ENCODE data around the gene TBL3. TPM values are rescaled to one million over a fixed set of nuclear protein-coding genes. Genes with fewer than 3 reads are reported as not detected.
"Not testable (repeated sequence)": the region's sequence is repeated elsewhere in the genome, so short reads cannot be mapped to it uniquely, and the experiment has no call there.

Gene TBL3
- total and polyA plus RNA-seq, 9 donors: 23.9 to 32.9 (median 30.5) TPM

GRCh38 chr16:1953734-1954133 is 18.1 kb upstream of the TBL3 start:
- no peak for DNase-seq
- peak overlapping the region; percentile 14 for H3K4me3 ChIP-seq (ENCODE audit: low read length)

GRCh38 chr16:1957434-1958142 is 14.3 kb upstream of the TBL3 start:
- H3K27me3 ChIP-seq (ENCODE audit: control insufficient read depth, insufficient read depth, low read length); H3K9me3 ChIP-seq (replicated peaks; ENCODE audit: control insufficient read depth, low read depth, low read length); H3K4me3 ChIP-seq (ENCODE audit: low read length); DNase-seq; H3K27ac ChIP-seq (ENCODE audit: low read length): not testable (repeated sequence)
- Histone ChIP-seq H3K4me1 (ENCODE audit: control insufficient read depth, insufficient read depth, low read length) (peaks cover 39% of the 10 kb centered on the region), H3K36me3 (ENCODE audit: control insufficient read depth, insufficient read depth, low read length) (peaks cover 19% of the 10 kb centered on the region)
- 81% methylated on average over 15 of the region's 22 CpGs for WGBS (ENCODE audit: insufficient coverage)

More at GRCh38 chr16:1953734-1954133, 18.1 kb upstream of the TBL3 start:
- peaks cover 35% of the 10 kb centered on the region for H3K4me1 ChIP-seq (ENCODE audit: control insufficient read depth, insufficient read depth, low read length)
- peak overlapping the region; percentile 74 for H3K27ac ChIP-seq (ENCODE audit: low read length)
- no peaks in the 10 kb centered on the region for H3K9me3 ChIP-seq (replicated peaks; ENCODE audit: control insufficient read depth, low read depth, low read length)
- no peaks in the 10 kb centered on the region for H3K36me3 ChIP-seq (ENCODE audit: control insufficient read depth, insufficient read depth, low read length)
- no peaks in the 10 kb centered on the region for H3K27me3 ChIP-seq (ENCODE audit: control insufficient read depth, insufficient read depth, low read length)
- 83% methylated on average over 22 of the region's 22 CpGs for WGBS (ENCODE audit: insufficient coverage)

GRCh38 chr16:1958143-1958491 is 13.7 kb upstream of the TBL3 start:
- not testable (repeated sequence) for H3K9me3 ChIP-seq (replicated peaks; ENCODE audit: control insufficient read depth, low read depth, low read length); H3K27ac ChIP-seq (ENCODE audit: low read length); DNase-seq; H3K4me3 ChIP-seq (ENCODE audit: low read length); H3K27me3 ChIP-seq (ENCODE audit: control insufficient read depth, insufficient read depth, low read length)
- H3K36me3 ChIP-seq (ENCODE audit: control insufficient read depth, insufficient read depth, low read length): peaks cover 24% of the 10 kb centered on the region
- H3K4me1 ChIP-seq (ENCODE audit: control insufficient read depth, insufficient read depth, low read length): peaks cover 41% of the 10 kb centered on the region
- WGBS (ENCODE audit: insufficient coverage): 65% methylated on average over 23 of the region's 30 CpGs

- peaks cover 27% of the 10 kb centered on the region for H3K36me3 ChIP-seq (ENCODE audit: control insufficient read depth, insufficient read depth, low read length)
- H3K9me3 ChIP-seq (replicated peaks; ENCODE audit: control insufficient read depth, low read depth, low read length): no peaks in the 10 kb centered on the region
- no peak for DNase-seq
- peak overlapping the region; percentile 59 for H3K27ac ChIP-seq (ENCODE audit: low read length)
- no peaks in the 10 kb centered on the region for H3K27me3 ChIP-seq (ENCODE audit: control insufficient read depth, insufficient read depth, low read length)
- H3K4me3 ChIP-seq (ENCODE audit: low read length): peak overlapping the region; percentile 15
- WGBS (ENCODE audit: insufficient coverage): 29% methylated on average over 11 of the region's 14 CpGs
- H3K4me1 ChIP-seq (ENCODE audit: control insufficient read depth, insufficient read depth, low read length): peaks cover 44% of the 10 kb centered on the region
These were observed 13.1 kb upstream of the TBL3 start for GRCh38 chr16:1958715-1959268.

GRCh38 chr16:1959269-1960039 is 12.4 kb upstream of the TBL3 start, which contains the start of gene NDUFB10:
Gene NDUFB10, plus strand, starts transcription at chr16:1959538. Its CDS starts 87 bp downstream, at chr16:1959625.
- WGBS (ENCODE audit: insufficient coverage): under 1% methylated on average over 77 of the region's 79 CpGs
- Histone ChIP-seq H3K4me1 (ENCODE audit: control insufficient read depth, insufficient read depth, low read length) (peaks cover 39% of the 10 kb centered on the region), H3K27ac (ENCODE audit: low read length) (peak within 1 kb of the TSS; percentile 59), H3K27me3 (ENCODE audit: control insufficient read depth, insufficient read depth, low read length) (no peaks in the 10 kb centered on the region), H3K9me3 (replicated peaks; ENCODE audit: control insufficient read depth, low read depth, low read length) (no peaks in the 10 kb centered on the region), H3K36me3 (ENCODE audit: control insufficient read depth, insufficient read depth, low read length) (peaks cover 27% of the 10 kb centered on the region), H3K4me3 (ENCODE audit: low read length) (peak within 1 kb of the TSS; percentile 79)
- DNase-seq: peak; percentile 94

GRCh38 chr16:1960665-1961630 is 10.9 kb upstream of the TBL3 start:
- no peaks in the 10 kb centered on the region for H3K9me3 ChIP-seq (replicated peaks; ENCODE audit: control insufficient read depth, low read depth, low read length)
- WGBS (ENCODE audit: insufficient coverage): 49% methylated on average over 16 of the region's 20 CpGs
- H3K4me3 ChIP-seq (ENCODE audit: low read length): peak overlapping the region; percentile 0
- peaks cover 32% of the 10 kb centered on the region for H3K36me3 ChIP-seq (ENCODE audit: control insufficient read depth, insufficient read depth, low read length)
- no peak overlapping the region for H3K27ac ChIP-seq (ENCODE audit: low read length)
- DNase-seq: no peak
- H3K27me3 ChIP-seq (ENCODE audit: control insufficient read depth, insufficient read depth, low read length): no peaks in the 10 kb centered on the region
- peaks cover 41% of the 10 kb centered on the region for H3K4me1 ChIP-seq (ENCODE audit: control insufficient read depth, insufficient read depth, low read length)

GRCh38 chr16:1961651-1962067 is 10.2 kb upstream of the TBL3 start:
- Histone ChIP-seq H3K27ac (ENCODE audit: low read length) (no peak overlapping the region), H3K4me1 (ENCODE audit: control insufficient read depth, insufficient read depth, low read length) (peaks cover 42% of the 10 kb centered on the region), H3K4me3 (ENCODE audit: low read length) (no peak overlapping the region), H3K9me3 (replicated peaks; ENCODE audit: control insufficient read depth, low read depth, low read length) (no peaks in the 10 kb centered on the region), H3K27me3 (ENCODE audit: control insufficient read depth, insufficient read depth, low read length) (no peaks in the 10 kb centered on the region), H3K36me3 (ENCODE audit: control insufficient read depth, insufficient read depth, low read length) (peaks cover 33% of the 10 kb centered on the region)
- 50% methylated on average over 3 of the region's 6 CpGs for WGBS (ENCODE audit: insufficient coverage)
- DNase-seq: no peak

GRCh38 chr16:1962161-1963153 is 9.4 kb upstream of the TBL3 start:
- not testable (repeated sequence) for H3K27me3 ChIP-seq (ENCODE audit: control insufficient read depth, insufficient read depth, low read length); H3K9me3 ChIP-seq (replicated peaks; ENCODE audit: control insufficient read depth, low read depth, low read length); H3K4me3 ChIP-seq (ENCODE audit: low read length); H3K27ac ChIP-seq (ENCODE audit: low read length); DNase-seq
- peaks cover 33% of the 10 kb centered on the region for H3K36me3 ChIP-seq (ENCODE audit: control insufficient read depth, insufficient read depth, low read length)
- WGBS (ENCODE audit: insufficient coverage): 80% methylated on average over 13 of the region's 37 CpGs
- H3K4me1 ChIP-seq (ENCODE audit: control insufficient read depth, insufficient read depth, low read length): peaks cover 42% of the 10 kb centered on the region

Measured in muscle of leg (tissue), 11 donors.